K562 (cell line): ENCODE data around the gene ANXA1. TPM values are rescaled to one million over a fixed set of nuclear protein-coding genes. Genes with fewer than 3 reads are reported as not detected.

Experiments
- BHLHE40 ChIP-seq: IDR thresholded peaks from 2 replicates; pipeline ENCODE4 v1.6.1; 2011; ENCODE audit warnings: low read length, improper control_type of control experiment
- DNMT1 ChIP-seq: fragments of 450-650 bp; IDR thresholded peaks from 2 replicates; pipeline ENCODE4 v1.6.1; 2016; ENCODE audit warnings: antibody characterized with exemption, mild to moderate bottlenecking
- E2F5 ChIP-seq: sonication (generic); formaldehyde crosslinking; IDR thresholded peaks from 2 replicates; pipeline ENCODE4 v1.8.0; 2022; ENCODE audit warnings: mild to moderate bottlenecking, missing genetic modification reagents
- ETV5 ChIP-seq: sonication (generic); formaldehyde crosslinking; IDR thresholded peaks from 2 replicates; pipeline ENCODE4 v1.4.0; 2020; ENCODE audit warnings: low read depth, mild to moderate bottlenecking, missing genetic modification reagents
- FOXP1 ChIP-seq: sonication (generic); formaldehyde crosslinking; IDR thresholded peaks from 2 replicates; pipeline ENCODE4 v1.8.0; 2022; ENCODE audit warnings: mild to moderate bottlenecking, missing genetic modification reagents
- JUN ChIP-seq, 2 experiments: sonication (generic) in 1 of 2; formaldehyde crosslinking in 1 of 2; IDR thresholded peaks; 2 replicates each; pipeline versions ENCODE4 v1.6.1 to v1.8.0; 2012 to 2022; ENCODE audit warnings: borderline replicate concordance in 2 of 2, mild to moderate bottlenecking in 2 of 2, improper control_type of control experiment in 1 of 2, low read depth in 1 of 2, low read length in 1 of 2, missing genetic modification reagents in 1 of 2
- JUNB ChIP-seq: fragments of 450-650 bp; formaldehyde crosslinking; conservative IDR thresholded peaks from 2 replicates; pipeline ENCODE4 v1.4.0; 2020; ENCODE audit warnings: mild to moderate bottlenecking
- LCOR ChIP-seq: sonication (generic); formaldehyde crosslinking; IDR thresholded peaks from 2 replicates; pipeline ENCODE4 v1.8.0; 2022; ENCODE audit warnings: mild to moderate bottlenecking, missing genetic modification reagents
- PCBP1 ChIP-seq: fragments of 200-400 bp; formaldehyde crosslinking; IDR thresholded peaks from 2 replicates; pipeline ENCODE4 v1.6.1; 2018; ENCODE audit warnings: mild to moderate bottlenecking, low read depth, low read length; ENCODE audit not compliant: poor library complexity, severe bottlenecking
- POLR2B ChIP-seq: fragments of 450-650 bp; IDR thresholded peaks from 2 replicates; pipeline ENCODE4 v1.6.1; 2018; ENCODE audit warnings: low read depth; ENCODE audit not compliant: partially characterized antibody
- SIX5 ChIP-seq, 2 experiments: IDR thresholded peaks; 2 replicates each; pipeline ENCODE4 v1.6.1; 2011; ENCODE audit warnings: low read length in 2 of 2, borderline replicate concordance in 1 of 2, low read depth in 1 of 2, mild to moderate bottlenecking in 1 of 2, moderate library complexity in 1 of 2; ENCODE audit not compliant: insufficient read depth in 1 of 2
- SNIP1 ChIP-seq: fragments of 450-650 bp; IDR thresholded peaks from 2 replicates; pipeline ENCODE4 v1.7.1; 2017; ENCODE audit warnings: low read depth, mild to moderate bottlenecking
- ZBTB11 ChIP-seq, 3 experiments: fragments of 200-800 bp in 1 of 3; fragments of 250-450 bp in 1 of 3; fragments of 450-650 bp in 1 of 3; sonication (Bioruptor Pico) in 1 of 3; sonication (Bioruptor generic) in 1 of 3; formaldehyde crosslinking in 1 of 3; IDR thresholded peaks; 2 replicates each; pipeline versions ENCODE4 v1.6.1 to v1.8.0; 2016 to 2022; ENCODE audit warnings: mild to moderate bottlenecking in 2 of 3, missing genetic modification characterization in 2 of 3, missing compliant biosample characterization in 1 of 3, moderate library complexity in 1 of 3
- ZBTB34 ChIP-seq: fragments of 250-450 bp; sonication (Bioruptor Pico); IDR thresholded peaks from 2 replicates; pipeline ENCODE4 v1.8.0; 2021; ENCODE audit warnings: mild to moderate bottlenecking, moderate library complexity
- ZEB2 ChIP-seq: fragments of 450-650 bp; IDR thresholded peaks from 2 replicates; pipeline ENCODE4 v1.6.1; 2016
- ZNF79 ChIP-seq: fragments of 250-450 bp; sonication (Bioruptor Pico); IDR thresholded peaks from 2 replicates; pipeline ENCODE4 v1.4.0; 2020; ENCODE audit warnings: low read depth, mild to moderate bottlenecking, moderate library complexity
- polyA plus RNA-seq, 8 experiments: library from polyadenylated mRNA; depleted of rRNA in 4 of 8; stranded (reverse) in 5 of 8; unstranded in 3 of 8; fragments of >200 nt; fragmentation: Nextera tagmentation in 2 of 8; fragmentation: Illumina TruSeq in 1 of 8; extraction: Ambion mirVana in 2 of 8; extraction: Trizol in 1 of 8; gene quantifications; 2 replicates each; pipeline versions ENCODE4 v1.2.1 to v1.2.3, GENCODE V29; 2011 to 2014; ENCODE audit warnings: inconsistent platforms in 1 of 8, missing spikeins in 1 of 8
- total RNA-seq, 7 experiments: library from RNA; depleted of rRNA in 6 of 7; stranded (reverse); fragments of >200 nt in 6 of 7; fragmentation: Illumina TruSeq in 2 of 7; extraction: Trizol in 2 of 7; gene quantifications; 2 replicates each; pipeline versions ENCODE4 v1.2.1 to v1.2.3, GENCODE V29; 2011 to 2021; ENCODE audit warnings: low replicate concordance in 1 of 7
- TF ChIP-seq, protein P1 (sequence below): fragments of 250-450 bp; sonication (Bioruptor Pico); IDR thresholded peaks from 2 replicates; pipeline ENCODE4 v1.5.0; 2021; ENCODE audit warnings: mild to moderate bottlenecking, moderate library complexity

The ANXA1 gene
- total and polyA plus RNA-seq, 9 of the 15 experiments (the other 6 are each of a cell fraction or from before 2014, with no cell fraction given) = 406 to 1,298 (median 620) TPM

DNA sequence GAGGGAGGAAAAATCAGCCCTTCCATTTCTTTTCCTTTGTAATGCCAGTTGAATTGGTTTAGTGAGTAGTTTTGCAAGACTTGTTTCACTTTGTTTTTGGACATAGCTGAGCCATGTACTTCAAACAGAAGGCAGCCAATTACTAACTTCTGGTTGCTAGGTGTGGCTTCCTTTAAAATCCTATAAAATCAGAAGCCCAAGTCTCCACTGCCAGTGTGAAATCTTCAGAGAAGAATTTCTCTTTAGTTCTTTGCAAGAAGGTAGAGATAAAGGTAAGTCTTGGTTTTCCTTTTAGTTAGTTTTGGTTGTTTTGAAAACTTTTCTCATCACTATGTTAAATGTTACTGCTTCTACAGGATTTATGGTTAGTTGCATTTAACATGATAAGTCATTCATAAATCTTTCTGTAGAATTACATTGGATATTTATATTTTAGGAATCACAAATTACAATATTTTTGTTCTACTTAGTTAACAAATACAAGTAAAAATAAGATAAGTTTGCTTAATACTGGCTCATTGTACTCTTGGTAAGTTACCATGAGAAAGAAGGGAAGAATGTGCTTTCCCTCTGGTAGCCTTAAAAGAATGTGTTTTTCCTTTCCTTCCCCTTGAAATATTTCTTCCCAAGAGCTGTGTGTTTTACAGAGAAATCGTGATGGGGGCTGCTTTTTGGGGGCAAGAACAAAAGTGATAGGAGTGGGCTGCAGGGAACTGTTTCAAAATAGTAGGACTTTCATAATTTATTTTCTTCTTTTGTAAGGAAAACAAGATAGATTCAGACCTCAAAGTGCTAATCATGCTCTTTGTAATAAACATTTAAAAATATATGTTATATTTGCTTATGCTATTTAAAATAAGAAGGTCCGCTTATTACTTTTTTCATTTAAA is at the start of gene ANXA1 (continued):
- no peak for TF ChIP-seq JUNB (CRISPR knock-in tag)
- no peak for TF ChIP-seq JUN (IDR thresholded peaks at IDR 0.05; ENCODE audit: borderline replicate concordance, low read depth, low read length)
- TF ChIP-seq JUN (CRISPR knock-in tag; IDR thresholded peaks at IDR 0.05; ENCODE audit: borderline replicate concordance) = no peak
- no peak for TF ChIP-seq FOXP1 (CRISPR knock-in tag)
- no peak for TF ChIP-seq SIX5 (IDR thresholded peaks at IDR 0.05; ENCODE audit: borderline replicate concordance in 1 of 2, insufficient read depth in 1 of 2, low read depth in 1 of 2, low read length in 2 of 2)
- TF ChIP-seq LCOR = no peak
- TF ChIP-seq ZBTB34 = no peak
- TF ChIP-seq PCBP1 = no peak
- TF ChIP-seq DNMT1 = no peak
- TF ChIP-seq E2F5 = no peak
- TF ChIP-seq ZEB2 = no peak
- no peak for TF ChIP-seq BHLHE40
- TF ChIP-seq ZBTB11 (CRISPR knock-in tag; IDR thresholded peaks at IDR 0.05) = no peak
- TF ChIP-seq POLR2B = peak; percentile 88
- TF ChIP-seq, protein P1, sequence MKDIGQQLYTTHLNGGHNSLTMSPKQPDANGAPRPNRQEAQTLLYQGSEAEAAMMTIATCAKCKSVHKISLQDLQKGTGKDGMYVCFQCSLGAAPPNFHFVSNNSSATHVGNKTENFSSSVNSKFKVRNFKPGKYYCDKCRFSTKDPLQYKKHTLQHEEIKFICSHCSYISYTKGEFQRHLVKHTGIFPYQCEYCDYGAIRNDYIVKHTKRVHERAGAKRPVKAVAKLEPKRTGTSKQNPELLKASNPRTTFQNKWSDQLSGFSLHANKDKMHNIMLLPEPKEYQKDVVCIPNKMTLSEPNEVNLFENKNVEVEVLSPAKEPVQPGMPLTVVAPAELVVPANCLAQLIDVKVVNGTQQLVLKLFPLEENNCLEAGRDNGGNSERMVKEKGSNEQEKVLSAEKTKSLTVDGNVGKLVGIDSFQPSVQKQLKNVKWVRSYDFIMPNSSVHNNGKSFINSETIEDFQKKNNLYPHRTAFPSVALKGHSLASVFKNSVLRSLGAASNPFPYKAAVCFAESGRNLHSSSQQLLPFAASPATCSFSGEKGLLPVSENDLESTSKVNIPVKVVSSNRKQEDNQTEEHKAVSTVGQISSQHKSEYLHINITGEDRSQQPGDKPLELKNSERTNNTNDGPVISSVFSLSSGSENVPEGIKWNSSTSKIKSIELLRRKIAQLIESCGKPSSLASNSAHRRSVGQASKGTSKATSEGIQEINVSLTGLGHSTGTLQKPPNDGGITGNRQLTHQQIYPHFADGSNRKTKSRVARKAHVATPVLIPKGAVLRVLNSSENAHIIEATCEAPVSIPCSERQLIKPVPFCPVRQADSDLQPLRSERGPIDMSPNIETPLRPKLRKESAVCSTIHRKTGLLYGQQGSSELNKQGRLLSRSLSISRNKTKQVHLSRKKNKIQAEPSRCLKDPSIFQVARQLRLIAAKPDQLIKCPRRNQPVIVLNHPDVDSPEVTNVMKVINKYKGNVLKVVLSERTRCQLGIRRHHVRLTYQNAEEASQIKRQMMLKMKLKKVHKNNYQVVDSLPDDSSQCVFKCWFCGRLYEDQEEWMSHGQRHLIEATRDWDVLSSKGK = no peak
- no peak for TF ChIP-seq ZNF79
- no peak for TF ChIP-seq SNIP1
- TF ChIP-seq ETV5 (CRISPR knock-in tag) = no peak
